Measurements from ENCODE around the gene WWC1. TPM values are rescaled to one million over a fixed set of nuclear protein-coding genes. Genes with fewer than 3 reads are reported as not detected.

The WWC1 gene
- total and polyA plus RNA-seq, 9 of the 15 experiments (the other 6 are each of a cell fraction or from before 2014, with no cell fraction given): under 0.01 to 0.54 (median 0.42) TPM; not detected in 6

GRCh38 chr5:168327451-168327850 is 36.0 kb downstream of the WWC1 start:
- Histone ChIP-seq H3K27ac (ENCODE audit: extremely low read depth, low read depth, low read length) (no peak overlapping the region), H3K9me1 (ENCODE audit: control insufficient read depth, insufficient read depth, low read length) (no peaks in the 10 kb centered on the region), H3K4me1 (replicated peaks in 1 of 2; ENCODE audit: control insufficient read depth in 2 of 2, insufficient read depth in 2 of 2, low read length in 2 of 2) (peaks cover 0 to 2% of the 10 kb centered on the region in 2 experiments; a peak in 1 of 5 replicates), H3K4me2 (ENCODE audit: insufficient read depth, low read length) (no peak overlapping the region), H3K36me3 (ENCODE audit: control insufficient read depth, insufficient read depth, low read length) (no peaks in the 10 kb centered on the region), H3K9me3 (replicated peaks; ENCODE audit: control insufficient read depth, insufficient read depth, low read depth, low read length) (no peaks in the 10 kb centered on the region), H3K9ac (ENCODE audit: insufficient read depth in 1 of 2, low read depth in 2 of 2, low read length in 2 of 2) (no peak overlapping the region), H3K4me3 (no peak overlapping the region), H3K27me3 (ENCODE audit: control insufficient read depth in 2 of 2, insufficient read depth in 2 of 2, low read length in 2 of 2) (peaks cover 0 to 12% of the 10 kb centered on the region in 2 experiments; a peak in 2 of 5 replicates), H2AFZ (ENCODE audit: low read depth, low read length) (no peak overlapping the region), H4K20me1 (replicated peaks; ENCODE audit: control insufficient read depth, insufficient read depth, low read length) (no peaks in the 10 kb centered on the region), H3K79me2 (ENCODE audit: control insufficient read depth, insufficient read depth, low read length) (no peaks in the 10 kb centered on the region)
- no peak for FAIRE-seq
- in situ Hi-C loops (cut with MboI) (no loop called here), intact Hi-C loops (cut with micrococcal nuclease) (no loop called here)
- BruUV-seq (replicated peaks): no TSS peak
- POLR2A ChIA-PET: interaction anchor here (0.7 kb wide), 1 partner anchor 10 kb away, joined by 3 read pairs; no protein-coding TSS in a partner anchor
- no peak for DNase-seq (ENCODE audit: extremely low read depth in 1 of 4, low spot score in 3 of 4)
- TF ChIP-seq PHF8 (IDR thresholded peaks at IDR 0.05; ENCODE audit: borderline replicate concordance, low read length): no peak
- TF ChIP-seq AFF4 (CRISPR knock-in tag; IDR thresholded peaks at IDR 0.05): no peak
- TF ChIP-seq RREB1 (CRISPR knock-in tag; IDR thresholded peaks at IDR 0.05): no peak
- no peak for TF ChIP-seq ILF3 (IDR thresholded peaks at IDR 0.05; ENCODE audit: borderline replicate concordance)
- CTCF ChIA-PET (ENCODE audit: low intra/inter-chr PET ratio): no interaction called here
- 0% methylated on average over 2 of the region's 2 CpGs for WGBS (ENCODE audit: insufficient coverage, low coverage, missing lambda C conversion rate)
- ATAC-seq: no peak

Measured in K562 (cell line).